Measurements from ENCODE around the gene ERCC4.

The ERCC4 gene

DNA sequence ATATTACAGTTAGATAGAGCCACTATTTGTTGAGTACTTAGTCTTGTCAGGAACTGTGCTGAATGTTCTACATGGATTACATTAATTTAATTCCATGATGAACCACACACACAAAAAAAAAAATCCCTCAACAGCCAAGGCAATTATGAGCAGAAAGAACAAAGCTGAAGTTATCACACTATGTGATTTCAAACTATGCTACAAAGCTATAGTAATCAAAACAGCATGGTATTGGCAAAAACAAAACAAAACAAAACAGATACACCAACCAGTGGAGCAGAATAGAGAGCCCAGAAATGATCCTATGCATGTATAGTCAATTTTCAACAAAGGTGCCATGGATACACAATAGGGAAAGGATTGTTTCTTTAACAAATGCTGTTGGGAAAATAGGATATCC is 8.1 kb upstream of the ERCC4 start:
- no peak for DNase-seq

DNA sequence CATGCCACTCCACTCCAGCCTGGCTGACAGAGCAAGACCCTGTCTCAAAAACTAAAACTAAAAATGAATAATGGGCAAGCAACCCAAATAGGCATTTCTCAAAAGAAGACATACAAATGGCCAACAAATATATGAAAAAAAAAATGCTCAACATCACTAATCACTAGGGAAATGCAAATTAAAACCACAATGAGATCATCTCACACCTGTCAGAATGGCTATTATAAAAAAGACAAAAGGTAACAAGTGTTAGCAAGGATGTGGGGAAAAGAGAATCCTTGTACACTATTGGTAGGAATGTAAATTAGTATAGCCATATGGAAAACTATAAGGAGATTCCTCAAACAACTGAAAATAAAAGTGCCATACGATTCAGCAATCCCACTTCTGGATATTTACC is 7.1 kb upstream of the ERCC4 start:
- DNase-seq: no peak

DNA sequence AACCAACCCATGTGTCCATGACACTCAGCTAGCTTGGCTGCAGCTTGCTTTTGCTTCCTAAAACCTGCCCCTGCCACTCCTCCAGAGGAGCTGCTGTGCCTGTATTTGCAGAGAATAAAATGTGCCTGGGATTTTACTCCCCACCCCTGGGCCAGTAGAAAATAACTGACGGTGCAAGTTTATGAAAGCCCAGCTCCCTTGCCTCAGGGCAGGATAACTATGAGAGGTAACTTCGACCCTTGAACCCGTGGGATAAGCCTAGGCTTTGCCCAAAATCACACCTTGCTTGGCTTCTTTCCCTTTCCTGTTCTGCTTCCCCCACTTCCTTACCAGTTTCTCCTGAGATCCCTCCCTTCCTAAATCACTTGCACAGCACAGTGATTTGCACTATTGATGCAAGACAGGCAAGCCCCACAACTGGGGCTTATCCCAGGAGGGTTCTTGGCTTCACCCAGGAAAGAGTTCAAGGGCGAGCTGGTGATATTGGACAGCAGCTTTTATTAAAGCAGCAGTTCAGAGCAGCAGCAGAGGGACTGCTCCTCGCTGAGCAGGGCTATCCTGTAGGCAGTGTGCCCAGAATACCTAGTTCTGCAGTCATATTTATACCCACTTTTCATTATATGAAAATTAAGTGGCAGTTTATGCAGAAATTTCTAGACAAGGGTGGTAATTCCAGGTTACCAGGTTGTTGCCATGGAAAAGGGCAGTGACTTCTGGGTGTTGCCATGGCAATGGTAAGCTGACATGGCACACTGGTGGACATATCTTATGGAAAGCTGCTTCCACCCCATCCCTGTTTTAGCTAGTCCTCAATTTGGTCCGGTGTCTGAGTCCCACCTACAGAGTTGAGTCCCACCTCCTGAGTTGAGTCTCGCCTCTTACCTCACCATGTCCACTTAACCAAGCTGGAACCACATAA is 6.3 kb upstream of the ERCC4 start:
- DNase-seq: no peak

DNA sequence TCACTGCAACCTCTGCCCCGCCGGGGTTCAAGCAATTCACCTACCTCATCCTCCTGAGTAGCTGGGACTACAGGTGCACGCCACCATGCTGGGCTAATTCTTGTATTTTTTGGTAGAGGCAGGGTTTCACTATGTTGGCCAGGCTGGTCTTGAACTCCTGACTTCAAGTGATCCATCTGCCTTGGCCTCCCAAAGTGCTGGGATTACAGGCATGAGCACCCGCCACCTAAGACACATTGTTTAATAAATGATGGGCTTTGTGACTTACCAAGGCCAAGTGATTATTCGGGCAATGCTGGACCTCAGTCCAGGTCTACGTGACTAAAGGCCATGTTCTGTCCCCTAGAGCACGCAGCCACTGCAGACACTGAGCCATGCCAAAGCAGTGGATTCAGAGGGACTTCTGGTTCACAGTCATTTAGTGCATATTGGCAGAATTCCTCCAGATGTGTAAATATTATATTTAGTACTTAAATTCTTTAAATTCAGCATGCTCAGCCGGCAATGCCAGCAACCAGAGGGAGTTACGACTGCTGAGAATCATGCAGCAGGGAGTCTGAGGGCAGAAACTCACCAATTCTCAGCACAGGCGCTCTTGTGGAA is 4.8 kb upstream of the ERCC4 start:
- DNase-seq: no peak

DNA sequence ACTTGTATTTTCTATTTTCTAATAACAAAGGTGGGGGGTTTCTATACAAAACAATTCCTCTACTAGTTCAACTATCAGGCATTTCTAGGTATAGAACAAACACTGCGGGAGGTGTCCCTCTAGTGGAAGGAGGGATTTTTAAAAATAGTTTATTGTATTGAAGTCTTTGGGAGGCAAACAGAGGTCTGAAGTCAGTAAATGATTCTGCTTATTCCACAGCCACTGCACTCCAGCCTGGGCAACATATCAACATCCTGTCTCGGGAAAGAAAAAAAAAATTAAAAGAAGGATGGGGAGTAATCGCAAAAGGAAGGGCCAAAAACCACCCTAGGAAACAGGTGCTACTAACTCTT is 648 bp upstream of the ERCC4 start:
- no peak for DNase-seq

DNA sequence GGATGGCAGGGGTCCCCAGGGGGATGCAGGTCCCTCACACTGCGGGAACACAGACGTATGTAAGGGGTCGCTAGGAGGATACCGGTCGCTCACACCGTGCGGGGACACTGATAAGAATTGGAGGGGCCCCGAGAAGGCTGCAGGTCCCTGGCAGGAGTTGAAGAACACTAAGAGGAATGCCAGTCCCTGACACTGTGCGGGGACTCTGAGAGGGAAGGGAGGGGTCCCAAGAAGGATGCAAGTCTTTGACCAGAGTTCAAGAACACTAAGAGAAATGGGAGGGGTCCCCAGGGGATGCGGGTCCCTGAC is 510 bp downstream of the ERCC4 start:
- no peak for DNase-seq

DNA sequence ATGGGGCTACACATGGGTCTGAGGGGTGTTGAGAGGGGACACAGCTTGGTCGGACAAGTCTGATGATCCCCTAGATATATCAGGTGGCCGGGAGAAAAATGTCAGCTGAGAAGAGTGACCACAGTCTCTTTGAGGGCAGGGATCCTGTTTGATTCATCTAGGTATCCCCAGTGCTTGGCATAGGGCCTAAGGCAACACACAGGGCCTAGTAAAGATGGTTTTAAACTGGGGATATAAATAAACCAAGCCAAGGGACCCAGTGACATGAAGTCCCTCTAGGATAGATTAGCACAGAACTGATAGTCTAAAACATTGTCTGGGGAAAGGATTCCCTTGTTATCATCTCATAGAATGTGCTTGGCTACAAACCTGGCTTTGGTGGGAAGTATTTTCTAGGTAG is 1.4 kb downstream of the ERCC4 start:
- DNase-seq: no peak

DNA sequence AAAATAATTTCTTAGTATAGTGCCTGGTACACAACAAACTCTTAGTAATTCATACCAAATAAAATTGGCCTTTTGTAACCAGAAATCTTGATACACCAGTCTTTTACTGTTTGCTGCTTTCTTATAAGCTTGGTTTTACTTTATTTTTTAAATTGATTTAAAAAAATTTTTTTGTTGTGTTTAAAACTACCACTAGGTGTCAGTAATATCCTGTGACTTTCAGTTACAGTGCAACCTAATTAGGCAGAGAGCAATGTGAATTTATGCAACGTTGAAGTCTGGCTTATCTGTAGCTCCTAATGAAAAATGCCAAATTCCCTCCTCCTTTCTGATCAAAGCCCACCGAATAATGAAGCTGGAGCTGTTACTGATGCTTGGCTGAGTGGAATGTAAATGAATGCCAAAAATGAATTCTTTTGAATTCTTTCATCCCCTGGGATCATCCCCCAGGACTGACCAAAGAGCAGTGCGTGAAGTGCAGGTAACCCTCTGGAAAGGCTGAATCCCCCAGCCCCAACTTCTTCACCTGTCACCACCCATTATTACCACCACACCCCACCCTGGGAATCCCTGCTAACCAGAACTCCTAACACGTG is 3.8 kb downstream of the ERCC4 start:
- DNase-seq: no peak

DNA sequence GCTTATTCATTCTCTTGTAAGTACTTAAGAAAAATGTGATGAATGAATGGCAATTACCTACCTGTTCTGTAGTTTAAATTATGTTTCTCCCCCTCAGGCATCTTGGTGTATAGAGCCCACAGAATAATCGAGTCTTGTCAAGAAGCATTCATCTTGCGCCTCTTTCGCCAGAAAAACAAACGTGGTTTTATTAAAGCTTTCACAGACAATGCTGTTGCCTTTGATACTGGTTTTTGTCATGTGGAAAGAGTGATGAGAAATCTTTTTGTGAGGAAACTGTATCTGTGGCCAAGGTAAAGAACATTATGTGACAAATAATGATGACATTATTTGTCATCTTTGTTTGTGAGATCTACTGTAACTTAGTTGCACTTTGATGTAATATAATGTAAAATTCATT is 6.5 kb downstream of the ERCC4 start:
- no peak for DNase-seq

DNA sequence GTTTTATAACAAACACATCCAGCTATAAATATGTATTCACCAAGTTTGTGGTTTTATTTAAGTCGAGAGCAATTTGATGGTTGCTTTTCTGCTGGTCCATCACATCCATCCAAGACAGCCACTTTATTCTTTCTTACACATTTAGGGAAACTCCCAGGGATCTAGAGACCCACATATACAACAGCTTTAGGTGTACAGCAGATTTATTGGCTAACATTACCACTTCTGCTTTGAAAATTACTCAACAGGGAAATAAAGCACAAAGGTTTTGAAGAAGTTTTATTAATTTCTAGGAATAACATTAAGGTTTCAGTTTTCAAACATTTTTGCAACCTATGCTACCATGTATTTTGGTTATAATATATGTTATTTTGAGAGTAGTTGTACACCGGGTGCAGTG is 6.9 kb downstream of the ERCC4 start:
- no peak for DNase-seq

DNA sequence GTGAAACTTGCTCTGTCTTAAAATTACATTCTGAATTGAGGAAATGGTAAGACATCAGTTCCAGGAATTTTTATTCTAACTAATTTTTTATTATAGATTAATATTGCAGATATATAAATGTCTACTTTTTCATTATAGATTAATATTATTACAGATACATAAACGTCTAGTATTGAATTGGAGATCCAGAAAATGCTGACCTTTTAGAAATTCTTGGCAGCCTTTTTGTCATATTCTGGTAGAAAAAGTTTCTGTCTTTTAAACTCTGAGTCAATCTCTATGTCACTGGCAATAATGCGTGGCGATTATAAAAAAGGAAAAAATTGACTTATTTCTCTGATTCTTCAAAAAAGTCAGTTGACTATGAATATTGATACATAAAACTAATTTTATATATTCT is 8.7 kb downstream of the ERCC4 start:
- no peak for DNase-seq

DNA sequence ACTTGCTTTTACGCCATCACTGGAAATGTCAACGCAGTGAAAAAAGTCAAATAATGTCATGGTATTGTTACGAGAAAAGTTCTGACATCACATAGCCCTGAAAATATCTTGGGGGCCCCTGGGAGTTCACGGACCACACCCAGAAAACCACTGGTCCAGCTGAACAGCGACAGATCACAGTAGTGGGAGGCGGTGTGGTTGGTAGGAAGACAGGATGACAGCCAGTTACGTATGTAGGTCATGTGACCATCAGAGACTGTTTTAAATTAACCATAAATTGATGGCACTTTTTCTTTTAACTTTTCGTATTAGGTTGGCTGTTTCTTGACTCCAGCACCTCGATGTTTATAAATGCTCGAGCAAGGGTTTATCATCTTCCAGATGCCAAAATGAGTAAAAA is 11.9 kb downstream of the ERCC4 start:
- DNase-seq: no peak

DNA sequence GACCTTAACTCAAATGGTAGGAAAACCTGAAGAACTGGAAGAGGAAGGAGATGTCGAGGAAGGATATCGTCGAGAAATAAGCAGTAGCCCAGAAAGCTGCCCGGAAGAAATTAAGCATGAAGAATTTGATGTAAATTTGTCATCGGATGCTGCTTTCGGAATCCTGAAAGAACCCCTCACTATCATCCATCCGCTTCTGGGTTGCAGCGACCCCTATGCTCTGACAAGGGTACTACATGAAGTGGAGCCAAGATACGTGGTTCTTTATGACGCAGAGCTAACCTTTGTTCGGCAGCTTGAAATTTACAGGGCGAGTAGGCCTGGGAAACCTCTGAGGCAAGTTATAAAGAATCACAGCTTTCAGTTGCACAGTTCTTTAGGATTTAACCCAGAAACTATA is 15.5 kb downstream of the ERCC4 start:
- no peak for DNase-seq

DNA sequence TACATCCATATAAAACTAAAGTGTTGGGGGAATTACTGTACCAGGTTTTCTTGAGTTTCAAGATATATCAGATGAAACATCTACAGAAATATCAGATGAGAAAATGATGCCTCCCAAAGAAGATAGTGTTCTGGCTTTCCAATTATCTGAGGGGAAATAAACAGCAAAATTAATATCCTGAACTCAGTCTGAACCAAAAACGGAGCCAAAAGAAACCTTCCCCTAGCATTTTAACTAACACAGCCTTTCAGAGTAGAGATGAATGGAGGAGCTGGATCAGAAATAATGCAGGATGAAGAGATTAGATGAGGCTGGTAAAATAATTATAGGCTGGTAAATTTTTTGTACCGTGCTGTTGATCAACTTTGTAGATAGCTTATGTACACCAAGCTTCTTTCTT is 16.2 kb downstream of the ERCC4 start:
- no peak for DNase-seq

DNA sequence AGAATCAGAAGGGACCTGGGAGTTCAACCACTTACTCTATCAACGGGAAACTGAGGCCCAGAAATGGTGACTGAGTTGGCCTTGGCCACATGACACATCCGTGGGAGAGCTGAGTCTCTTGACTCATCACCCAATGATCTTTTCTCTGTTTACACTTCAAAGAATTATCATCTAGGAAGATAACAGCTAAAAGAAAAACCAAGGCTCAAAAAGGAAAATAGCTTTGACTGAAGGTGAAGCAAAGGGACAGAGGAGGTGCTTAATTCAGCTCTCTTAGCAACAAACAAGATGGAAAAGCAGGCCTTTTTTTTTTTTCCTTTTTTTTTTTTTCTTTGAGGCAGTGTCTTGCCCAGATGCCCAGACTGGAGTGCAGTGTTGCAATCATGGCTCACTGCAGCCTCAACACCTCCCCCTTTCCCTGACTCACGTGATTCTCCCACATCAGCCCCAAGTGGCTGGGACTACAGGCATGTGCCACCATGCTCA is 16.7 kb downstream of the ERCC4 start:
- no peak for DNase-seq

DNA sequence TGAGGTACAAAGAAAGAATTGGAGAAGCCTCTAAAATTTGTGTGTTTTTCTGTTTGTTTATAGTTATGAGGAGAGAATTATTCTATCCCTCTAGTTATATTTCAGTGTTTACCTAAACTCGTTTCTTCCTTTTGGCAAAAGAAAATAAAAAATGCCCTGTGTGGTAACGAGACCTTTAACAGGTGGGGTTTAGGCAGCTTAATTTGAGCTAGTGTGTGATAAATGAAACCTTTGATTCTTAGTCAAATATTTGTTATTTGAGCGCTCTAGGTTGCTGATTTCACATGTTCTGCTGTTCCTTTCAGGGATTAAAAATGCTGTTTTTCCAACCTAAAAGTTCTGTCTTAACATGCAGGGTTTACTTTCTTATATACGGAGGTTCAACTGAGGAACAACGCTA is 17.5 kb downstream of the ERCC4 start:
- DNase-seq: no peak

DNA sequence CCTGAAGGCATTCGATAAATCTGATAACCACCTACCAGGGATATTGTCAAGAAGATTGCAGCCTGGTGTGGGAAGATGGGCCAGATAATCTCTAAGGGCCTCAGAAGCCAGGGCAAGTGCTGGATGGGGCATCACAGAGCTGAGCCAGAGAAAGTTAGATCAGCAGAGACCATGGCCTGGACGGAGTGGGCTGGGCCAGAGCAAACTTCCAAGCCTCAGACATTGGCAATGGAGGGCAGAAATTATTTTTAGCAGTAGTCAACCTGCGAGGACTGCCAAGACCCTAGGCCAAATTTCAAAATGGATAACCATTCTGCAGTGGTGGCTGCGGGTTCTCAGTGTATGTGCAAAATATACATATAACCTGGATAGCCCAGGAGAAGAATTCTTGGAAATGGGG is 18.5 kb downstream of the ERCC4 start:
- DNase-seq: no peak

DNA sequence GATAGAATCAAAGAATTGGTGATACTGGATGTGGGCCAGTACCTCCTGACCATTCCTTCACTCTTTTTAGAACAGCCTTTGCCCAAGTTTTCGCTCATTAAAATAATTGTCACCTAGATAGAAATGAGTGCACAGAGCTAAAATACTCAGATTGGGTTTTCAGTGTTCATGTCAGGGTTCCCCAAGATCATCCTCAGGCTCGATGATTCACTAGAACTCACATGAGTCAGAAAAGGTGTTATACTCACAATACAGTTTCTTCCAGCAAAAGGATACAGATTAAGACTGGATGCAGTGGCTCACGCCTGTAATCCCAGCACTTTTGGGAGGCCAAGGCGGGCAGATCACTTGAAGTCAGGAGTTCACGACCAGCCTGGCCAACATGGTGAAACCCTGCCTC is 19.9 kb downstream of the ERCC4 start:
- DNase-seq: no peak

DNA sequence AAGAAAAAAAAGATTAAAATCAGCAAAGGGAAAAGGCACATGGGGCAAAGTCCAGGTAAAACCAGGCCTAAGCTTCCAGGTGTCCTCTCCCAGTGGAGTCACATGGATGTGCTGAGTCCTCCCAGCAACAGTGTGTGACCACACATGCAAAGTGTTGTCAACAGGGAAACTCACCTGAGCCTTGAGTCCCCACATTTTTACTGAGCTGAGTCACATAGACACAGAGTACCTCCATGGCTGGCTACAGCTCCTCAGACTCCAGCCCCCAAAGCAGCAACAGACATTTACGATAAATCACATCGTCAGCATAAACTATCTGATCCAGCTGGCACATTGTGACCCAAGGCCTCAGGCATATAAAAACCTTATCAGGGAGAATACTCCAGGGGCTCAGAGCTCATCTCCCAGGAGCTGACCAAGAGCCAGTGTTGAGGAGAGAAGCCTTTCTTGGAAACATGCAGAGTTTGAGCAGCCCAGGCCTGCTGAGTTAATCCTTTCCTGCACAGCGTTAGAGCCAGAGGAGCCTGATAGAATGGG is 20.5 kb downstream of the ERCC4 start:
- no peak for DNase-seq

DNA sequence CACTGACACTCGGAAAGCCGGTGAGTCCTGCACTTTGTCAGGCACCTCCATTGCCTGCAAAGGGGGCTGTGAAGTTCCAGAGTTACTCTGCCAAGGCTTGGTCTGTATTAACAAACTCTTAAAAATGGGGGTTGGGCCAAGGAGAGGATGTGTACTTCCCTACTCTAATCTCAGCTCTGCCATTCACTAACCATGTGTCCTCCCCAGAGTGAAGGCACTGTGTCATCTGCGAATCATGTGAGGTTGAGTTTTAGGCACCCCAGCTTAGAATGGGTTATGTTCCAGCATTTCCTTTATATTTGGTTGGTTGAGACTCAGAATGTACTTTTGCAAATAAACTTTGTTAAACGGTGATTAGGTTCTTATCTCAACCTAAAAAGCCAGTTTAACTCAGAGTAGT is 24.9 kb downstream of the ERCC4 start:
- DNase-seq: no peak

DNA sequence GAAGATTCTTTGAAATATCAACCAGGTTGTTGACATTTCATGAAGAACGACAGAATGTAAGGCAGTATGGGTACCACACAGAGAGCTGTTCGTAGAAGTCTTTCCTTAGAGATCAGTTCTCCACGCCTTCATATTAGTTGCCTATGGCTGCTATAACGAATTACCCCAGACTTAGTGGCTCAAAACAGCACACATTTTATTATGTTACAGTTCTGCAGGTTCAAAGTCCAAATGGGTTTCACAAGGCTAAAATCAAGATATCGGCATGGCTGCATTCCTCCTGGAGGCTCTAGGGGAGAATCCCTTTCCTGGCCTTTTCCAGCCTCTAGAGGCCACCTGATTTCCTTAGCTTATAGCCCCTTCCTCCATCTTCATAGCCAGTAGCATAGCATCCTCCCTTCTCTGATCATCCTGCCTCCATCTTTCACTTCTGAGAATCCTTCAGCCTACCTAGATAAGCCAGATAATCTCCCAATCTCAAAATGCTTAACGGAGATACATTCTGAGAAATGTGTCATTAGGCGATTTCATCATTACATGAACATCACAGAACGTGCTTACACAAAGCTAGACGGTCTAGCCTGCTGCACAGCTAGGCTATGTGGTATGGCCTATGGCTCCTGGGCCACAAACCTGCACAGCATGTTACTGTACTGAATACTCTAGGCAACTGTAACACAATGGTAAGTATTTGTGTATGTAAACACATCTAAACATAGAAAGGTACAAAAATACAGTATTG is 26.0 kb downstream of the ERCC4 start:
- no peak for DNase-seq

DNA sequence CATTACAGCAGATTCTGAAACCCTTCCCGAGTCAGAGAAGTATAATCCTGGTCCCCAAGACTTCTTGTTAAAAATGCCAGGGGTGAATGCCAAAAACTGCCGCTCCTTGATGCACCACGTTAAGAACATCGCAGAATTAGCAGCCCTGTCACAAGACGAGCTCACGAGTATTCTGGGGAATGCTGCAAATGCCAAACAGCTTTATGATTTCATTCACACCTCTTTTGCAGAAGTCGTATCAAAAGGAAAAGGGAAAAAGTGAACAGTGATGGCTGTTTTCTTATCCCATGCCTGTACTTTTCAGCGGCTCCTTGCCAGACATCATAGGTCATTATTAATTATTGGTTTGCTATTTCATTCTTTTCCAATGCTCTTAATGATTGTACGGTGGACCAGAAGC is 28.1 kb downstream of the ERCC4 start:
- no peak for DNase-seq

DNA sequence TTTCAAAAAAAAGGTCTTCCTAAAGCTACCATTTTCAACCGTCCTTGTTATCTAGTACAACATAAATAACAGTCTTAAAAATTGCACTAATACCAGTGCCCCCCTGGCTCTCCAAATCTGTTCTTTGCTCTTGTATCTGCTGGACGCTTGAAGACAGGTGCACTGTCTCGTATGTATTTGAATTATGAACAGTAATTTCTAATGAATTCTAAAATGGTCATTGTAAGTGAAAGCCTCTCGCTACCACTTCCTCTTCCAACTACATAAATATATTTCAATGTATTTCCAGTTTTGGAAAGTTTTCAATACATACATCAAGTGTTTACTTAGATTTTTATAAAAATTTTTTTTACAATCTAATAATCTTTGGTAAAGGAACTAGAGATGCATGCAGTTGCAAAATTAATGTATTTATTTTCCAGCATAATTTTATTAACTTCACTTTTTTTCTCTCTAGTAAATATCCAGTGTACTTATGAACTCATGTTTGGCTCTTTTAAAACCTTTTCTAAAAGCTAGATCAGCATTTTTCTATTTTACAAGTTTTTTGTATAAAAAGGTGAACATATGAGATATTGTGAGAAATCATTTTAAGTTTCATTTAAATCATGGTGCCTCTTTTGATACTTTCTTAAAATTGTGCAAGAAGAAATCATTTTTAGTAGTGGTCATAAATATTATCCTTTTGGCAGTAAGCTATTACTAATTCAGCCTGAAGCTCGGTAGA is 31.0 kb downstream of the ERCC4 start:
- DNase-seq: no peak

All from NK-92 treated with Interleukin-12 subunit alpha and Interleukin-12 subunit beta, amount 100 ng/mL, for 24 hours (cell line).